KG1 (cell line): ENCODE data around the gene MAGED2.
"Not testable (repeated sequence)": the region's sequence is repeated elsewhere in the genome, so short reads cannot be mapped to it uniquely, and the experiment has no call there.

Experiments used
- DNase-seq: peaks from one replicate; lab custom pipeline; 2025; lab: John Stamatoyannopoulos, UW

MAGED2 gene

GRCh38 chrX:54807524-54808108 lies at the start of gene MAGED2:
TSS of gene MAGED2 (plus strand) at chrX:54807745. CDS start at chrX:54809332, 1,587 bp downstream.
- no peak for DNase-seq

- no peak for DNase-seq
Measured at GRCh38 chrX:54758114-54759055, 49.2 kb upstream of the MAGED2 start.

GRCh38 chrX:54774391-54775094 lies 33.0 kb upstream of the MAGED2 start:
- not testable (repeated sequence) for DNase-seq

GRCh38 chrX:54776061-54776460 lies 31.5 kb upstream of the MAGED2 start:
- no peak for DNase-seq

GRCh38 chrX:54776987-54777672 lies 30.4 kb upstream of the MAGED2 start:
- no peak for DNase-seq

GRCh38 chrX:54785901-54786300 lies 21.6 kb upstream of the MAGED2 start:
- no peak for DNase-seq

GRCh38 chrX:54786967-54787366 lies 20.6 kb upstream of the MAGED2 start:
- no peak for DNase-seq

GRCh38 chrX:54788446-54788845 lies 19.1 kb upstream of the MAGED2 start:
- no peak for DNase-seq

- not testable (repeated sequence) for DNase-seq
Measured at GRCh38 chrX:54789405-54789804, 18.1 kb upstream of the MAGED2 start.

- DNase-seq: no peak
Measured at GRCh38 chrX:54794028-54794427, 13.5 kb upstream of the MAGED2 start.

- no peak for DNase-seq
Measured at GRCh38 chrX:54794795-54795194, 12.8 kb upstream of the MAGED2 start.

GRCh38 chrX:54798137-54798536 lies 9.4 kb upstream of the MAGED2 start, which contains the start of gene ITIH6:
TSS of gene ITIH6 (minus strand) at chrX:54798255. CDS start at chrX:54798210, 45 bp downstream.
- DNase-seq: no peak

- DNase-seq: no peak
Measured at GRCh38 chrX:54799046-54799445, 8.5 kb upstream of the MAGED2 start.

- DNase-seq: no peak
Measured at GRCh38 chrX:54808109-54808604, 612 bp downstream of the MAGED2 start.

- peak; percentile 64 for DNase-seq
Measured at GRCh38 chrX:54808605-54809483, 1.3 kb downstream of the MAGED2 start.

GRCh38 chrX:54810532-54810931 lies 3.0 kb downstream of the MAGED2 start:
- DNase-seq: no peak

- no peak for DNase-seq
Measured at GRCh38 chrX:54811301-54811885, 3.8 kb downstream of the MAGED2 start.

GRCh38 chrX:54812306-54812705 lies 4.8 kb downstream of the MAGED2 start:
- DNase-seq: no peak

GRCh38 chrX:54817220-54817820 lies 9.8 kb downstream of the MAGED2 start:
- DNase-seq: no peak

GRCh38 chrX:54818221-54818620 lies 10.7 kb downstream of the MAGED2 start:
- no peak for DNase-seq
